MV-4-11 (cell line): Measurements from ENCODE around the gene PTPRN2.
"Not testable (repeated sequence)": the region's sequence is repeated elsewhere in the genome, so short reads cannot be mapped to it uniquely, and the experiment has no call there.

Experiments used
- DNase-seq: peaks from one replicate; lab custom pipeline; 2025; lab: John Stamatoyannopoulos, UW

The PTPRN2 gene

GRCh38 chr7:158587162-158588084 lies at the start of gene PTPRN2:
Gene PTPRN2, minus strand, starts transcription at chr7:158587823.
- peak; percentile 47 for DNase-seq

- no peak for DNase-seq
Observed at GRCh38 chr7:158633055-158633956, 45.7 kb upstream of the PTPRN2 start.

GRCh38 chr7:158631574-158632195 lies 44.1 kb upstream of the PTPRN2 start:
- no peak for DNase-seq

DNA sequence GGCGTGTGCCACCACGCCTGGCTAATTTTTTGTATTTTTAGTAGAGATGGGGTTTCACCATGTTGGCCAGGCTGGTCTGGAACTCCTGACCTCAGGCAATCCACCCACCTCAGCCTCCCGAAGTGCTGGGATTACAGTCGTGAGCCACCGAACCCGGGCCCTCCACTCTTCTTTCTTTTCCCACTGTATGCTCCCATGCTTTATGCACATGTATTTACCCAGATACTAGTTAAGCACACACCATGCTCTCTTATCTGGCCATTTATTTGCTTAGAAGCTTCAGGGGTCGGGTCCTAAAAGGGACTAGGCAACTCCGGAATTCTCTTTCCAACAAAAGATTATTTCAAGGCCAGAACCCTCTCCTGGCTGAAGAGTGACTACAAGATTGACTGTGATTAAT lies 38.7 kb upstream of the PTPRN2 start:
- DNase-seq: not testable (repeated sequence)

DNA sequence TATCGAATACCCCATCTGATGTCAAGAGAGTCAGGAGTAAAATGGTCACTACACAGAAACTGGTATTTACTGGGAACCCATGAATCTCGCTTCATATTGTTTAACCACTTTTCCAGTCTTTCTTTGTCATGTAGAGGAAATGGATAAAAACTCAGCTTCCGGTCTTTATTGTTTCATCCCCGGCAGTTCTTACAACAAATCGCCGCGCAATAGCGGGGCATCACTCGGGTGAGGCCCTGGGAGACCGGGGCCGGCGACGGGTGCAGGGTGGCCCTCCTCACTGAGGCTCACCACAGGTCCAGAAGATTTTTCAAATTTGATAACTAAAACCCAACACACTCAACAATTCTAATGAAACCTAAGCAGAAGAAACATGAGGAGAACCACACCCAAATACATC lies 35.6 kb upstream of the PTPRN2 start:
- DNase-seq: no peak

- DNase-seq: no peak
Observed at GRCh38 chr7:158620839-158621441, 33.3 kb upstream of the PTPRN2 start.

DNA sequence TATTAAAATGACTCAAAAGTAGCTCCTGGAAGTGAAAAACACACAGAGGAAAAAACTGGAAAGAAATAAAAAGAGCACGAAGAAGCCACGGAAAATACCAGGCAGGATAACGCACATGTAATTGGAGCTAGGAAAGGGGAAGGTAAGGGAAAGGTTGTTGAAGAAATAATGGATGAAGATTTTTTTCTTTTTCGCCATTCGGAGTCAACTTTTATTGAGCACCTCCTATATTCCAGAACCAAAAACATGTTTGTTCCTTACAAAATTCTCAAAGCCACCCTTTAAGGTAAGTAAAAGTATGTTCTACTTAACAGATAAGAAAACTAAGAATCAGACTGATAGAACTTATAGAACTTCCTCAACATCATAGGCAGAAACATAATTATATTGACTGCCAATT lies 32.8 kb upstream of the PTPRN2 start:
- no peak for DNase-seq

GRCh38 chr7:158618745-158619140 lies 31.1 kb upstream of the PTPRN2 start:
- no peak for DNase-seq

DNA sequence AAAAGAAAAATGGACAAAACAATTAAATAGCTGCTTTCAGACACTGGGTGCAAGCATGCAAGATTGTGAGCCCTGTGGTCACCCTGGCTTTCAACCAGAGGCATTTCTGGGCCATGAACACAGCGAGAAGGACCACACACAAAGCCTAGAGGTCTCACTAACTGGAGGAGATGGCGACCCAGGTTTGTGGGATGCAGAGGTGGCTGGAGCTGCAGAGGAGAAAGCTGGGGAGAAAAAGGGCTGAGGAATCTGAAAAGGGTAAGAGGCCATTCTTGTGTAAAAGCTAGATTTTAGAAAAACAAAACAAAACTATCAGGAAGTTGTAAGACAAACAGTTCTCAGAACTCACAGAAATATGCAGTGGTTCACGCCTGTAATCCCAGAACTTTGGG lies 30.1 kb upstream of the PTPRN2 start:
- DNase-seq: no peak

- no peak for DNase-seq
Observed at GRCh38 chr7:158616050-158616449, 28.4 kb upstream of the PTPRN2 start.

GRCh38 chr7:158614700-158615099 lies 27.1 kb upstream of the PTPRN2 start:
- DNase-seq: no peak

DNA sequence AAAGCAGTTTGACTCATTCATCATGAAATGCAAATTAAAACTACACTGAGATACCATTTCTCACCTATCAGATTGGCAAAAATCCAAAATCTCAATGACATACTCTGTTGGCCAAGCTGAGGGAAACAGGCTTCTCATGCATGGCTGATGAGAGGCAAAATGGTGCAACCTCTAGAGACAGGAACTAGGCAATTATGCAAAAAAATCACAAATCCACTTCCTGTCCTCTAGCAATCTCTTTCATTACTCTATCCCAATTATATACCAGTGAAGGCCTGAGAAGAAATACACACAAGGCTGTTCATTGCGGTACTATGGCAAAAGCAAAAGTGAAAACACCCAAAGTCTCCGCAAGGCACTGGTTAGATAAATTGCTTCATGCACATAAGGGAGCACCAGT lies 25.9 kb upstream of the PTPRN2 start:
- no peak for DNase-seq

- DNase-seq: no peak
Observed at GRCh38 chr7:158612546-158612945, 24.9 kb upstream of the PTPRN2 start.

DNA sequence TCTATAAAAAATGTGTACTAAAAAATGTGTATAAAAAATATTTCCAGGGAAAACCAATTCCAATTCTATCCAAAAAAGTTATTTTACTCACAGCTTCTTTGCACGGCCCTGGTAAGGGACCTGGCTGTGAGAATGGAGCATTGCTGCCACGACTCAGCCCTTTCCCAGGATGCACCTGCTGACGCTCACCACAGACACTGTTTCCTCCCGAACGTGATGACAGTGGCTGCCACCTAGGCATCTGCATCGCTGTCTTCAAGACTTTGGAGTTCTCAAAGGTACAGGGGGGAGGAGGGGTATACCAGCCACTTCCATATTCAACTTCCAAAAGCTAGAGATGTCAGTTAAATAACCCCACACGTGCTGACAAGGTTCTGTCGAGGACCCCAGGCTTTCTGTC lies 23.9 kb upstream of the PTPRN2 start:
- DNase-seq: no peak

DNA sequence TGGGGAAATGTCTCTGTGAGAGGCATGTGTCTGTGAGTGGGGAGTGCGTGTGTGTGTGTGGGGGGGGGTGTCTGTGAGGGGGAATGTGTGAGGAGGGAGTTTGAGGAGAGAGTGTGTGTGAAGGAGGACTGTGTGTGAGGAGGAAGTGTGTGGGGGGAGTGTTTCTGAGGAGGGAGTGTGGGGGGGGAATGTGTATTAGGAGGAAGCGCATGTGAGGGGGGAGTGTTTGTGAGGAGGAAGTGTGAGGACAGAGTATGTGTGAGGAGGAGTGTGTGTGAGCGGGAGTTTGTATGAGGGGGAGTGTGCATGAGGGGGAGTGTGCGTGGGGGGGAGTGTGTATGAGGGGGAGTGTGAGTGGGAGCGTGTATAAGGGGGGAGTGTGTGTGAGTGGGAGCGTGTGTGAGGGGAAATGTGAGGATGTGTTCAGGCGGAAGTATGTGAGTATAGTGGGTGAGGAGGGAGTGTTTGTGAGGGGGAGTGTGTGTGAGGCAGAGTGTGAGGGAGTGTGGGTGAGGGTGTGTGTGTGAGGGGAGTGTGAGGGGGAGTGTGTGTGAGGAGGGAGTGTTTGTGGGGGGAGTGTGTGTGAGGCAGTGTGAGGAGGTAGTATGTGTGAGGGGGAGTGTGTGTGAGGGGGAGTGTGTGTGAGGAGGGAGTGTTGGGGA lies 21.8 kb upstream of the PTPRN2 start:
- peak; percentile 51 for DNase-seq

DNA sequence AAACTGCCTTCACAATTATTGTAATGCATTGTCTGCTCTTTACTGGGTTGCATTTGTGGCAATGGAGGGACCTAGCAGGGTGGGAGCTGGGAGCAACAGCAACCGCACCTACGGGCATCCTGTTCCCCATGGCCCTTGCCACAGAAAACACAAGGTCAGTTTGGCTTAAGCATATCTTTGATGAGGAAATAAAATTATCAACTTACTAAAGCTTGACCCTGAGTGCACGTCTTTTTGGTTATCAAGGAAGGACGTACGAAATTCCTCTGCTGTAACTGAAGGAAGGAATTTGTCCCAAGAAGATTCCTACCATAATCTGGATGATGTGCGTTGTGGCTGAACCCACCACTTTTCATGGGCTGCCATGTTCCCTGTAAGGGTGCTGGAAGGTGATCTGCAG lies 19.9 kb upstream of the PTPRN2 start:
- no peak for DNase-seq

DNA sequence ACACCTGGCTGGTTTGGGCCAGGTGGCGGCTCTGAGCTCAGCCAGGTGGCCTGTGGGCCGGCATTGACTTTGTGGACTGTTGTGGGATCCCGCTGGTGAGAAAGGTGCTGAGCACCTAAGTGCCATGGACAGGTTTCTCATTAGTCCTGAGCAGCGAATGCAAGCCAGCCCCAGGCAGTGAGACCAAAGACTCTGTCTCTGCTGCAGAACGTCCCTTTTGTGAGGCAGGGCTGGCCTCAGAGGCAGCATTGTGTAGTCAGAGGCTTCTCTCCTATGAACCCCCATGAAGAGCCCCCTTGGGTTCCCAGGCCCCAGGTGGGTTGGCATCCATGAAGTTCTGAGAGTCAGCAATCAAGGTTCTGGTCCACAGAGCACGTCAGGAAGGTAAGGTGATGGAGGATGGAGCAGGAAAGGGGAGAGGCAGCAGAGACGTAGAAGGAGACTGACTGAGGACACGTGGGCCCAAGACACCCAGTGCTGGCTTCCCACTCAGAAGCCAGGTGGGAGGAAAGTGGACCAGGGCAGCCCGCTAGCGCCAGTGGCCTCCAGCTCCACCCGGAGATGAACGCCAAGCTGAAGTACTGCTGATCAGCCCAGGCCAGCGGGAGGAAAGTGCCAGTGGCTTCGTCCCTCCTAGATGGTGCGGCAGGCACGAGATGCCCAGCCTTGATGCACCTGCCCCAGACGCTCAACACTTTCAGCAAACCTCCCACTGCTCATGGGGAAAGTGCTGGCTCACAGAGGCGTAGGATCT lies 19.2 kb upstream of the PTPRN2 start:
- no peak for DNase-seq

DNA sequence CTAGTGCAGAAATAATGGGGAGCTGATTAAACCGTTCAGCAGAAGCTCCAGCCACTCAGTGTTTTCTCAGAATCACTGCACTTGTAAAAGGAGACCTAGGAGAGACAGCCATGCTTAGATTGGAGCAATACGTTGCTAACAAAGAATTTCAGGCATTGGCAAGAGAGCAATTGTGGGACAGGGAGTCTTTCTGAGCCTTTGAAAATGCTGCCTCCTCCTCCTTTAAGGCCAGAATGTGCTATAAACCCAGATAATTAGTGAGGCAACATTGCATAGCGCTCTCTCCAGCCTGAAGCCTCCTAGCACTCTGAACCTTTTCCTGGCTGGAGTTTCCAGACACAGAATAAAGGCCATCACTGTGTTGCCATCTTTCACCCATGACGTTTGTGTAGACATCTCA lies 18.5 kb upstream of the PTPRN2 start:
- DNase-seq: no peak

DNA sequence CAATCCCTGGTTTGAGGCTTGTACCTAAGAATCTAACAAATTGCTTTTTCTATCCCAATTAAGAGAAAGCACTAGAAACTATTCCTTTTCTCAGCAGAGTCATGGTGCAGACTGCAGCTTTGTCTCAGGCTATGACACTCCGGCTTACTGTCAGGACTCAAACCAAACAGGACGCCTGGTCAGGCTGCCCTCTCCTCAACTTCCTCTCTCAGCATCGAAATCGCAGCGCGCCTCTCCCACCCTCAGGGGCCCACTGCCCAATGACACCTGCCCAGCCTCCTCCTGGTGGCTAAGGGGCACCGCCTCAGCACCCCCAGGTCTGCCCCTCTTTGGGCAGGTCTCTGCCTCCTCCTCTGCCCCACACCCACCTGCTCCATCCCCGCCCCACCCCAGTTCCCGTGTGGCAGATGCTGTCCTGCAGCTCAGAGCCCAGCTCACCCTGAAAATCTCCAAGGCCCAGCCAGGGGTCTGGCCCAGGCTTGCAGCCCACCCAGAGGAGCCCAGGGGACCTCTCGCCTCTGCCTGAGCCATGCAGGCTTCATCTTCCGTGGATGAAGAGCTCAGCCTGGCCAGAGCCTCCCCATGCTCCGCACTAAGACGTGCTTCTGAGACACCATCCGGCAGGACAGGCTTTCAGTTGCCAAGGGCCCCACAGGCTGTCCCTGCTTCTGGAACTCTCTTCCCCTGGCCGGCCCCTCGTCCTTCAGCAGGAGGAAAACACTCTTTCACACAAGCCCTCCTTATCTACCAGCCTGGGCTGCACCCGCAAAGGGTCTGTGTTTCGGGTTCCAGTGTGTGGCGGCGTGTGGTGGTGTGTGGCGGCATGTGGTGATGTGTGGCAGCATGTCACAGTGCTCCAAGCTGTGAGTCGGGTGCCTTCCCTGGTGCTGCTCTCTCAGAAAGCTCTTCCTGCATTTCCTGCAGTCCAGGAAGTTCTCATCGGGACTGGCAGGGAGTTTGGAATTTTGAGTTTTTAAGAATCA lies 16.4 kb upstream of the PTPRN2 start:
- DNase-seq: no peak
